ENCODE measurements around the gene UMAD1.

Gene UMAD1

DNA sequence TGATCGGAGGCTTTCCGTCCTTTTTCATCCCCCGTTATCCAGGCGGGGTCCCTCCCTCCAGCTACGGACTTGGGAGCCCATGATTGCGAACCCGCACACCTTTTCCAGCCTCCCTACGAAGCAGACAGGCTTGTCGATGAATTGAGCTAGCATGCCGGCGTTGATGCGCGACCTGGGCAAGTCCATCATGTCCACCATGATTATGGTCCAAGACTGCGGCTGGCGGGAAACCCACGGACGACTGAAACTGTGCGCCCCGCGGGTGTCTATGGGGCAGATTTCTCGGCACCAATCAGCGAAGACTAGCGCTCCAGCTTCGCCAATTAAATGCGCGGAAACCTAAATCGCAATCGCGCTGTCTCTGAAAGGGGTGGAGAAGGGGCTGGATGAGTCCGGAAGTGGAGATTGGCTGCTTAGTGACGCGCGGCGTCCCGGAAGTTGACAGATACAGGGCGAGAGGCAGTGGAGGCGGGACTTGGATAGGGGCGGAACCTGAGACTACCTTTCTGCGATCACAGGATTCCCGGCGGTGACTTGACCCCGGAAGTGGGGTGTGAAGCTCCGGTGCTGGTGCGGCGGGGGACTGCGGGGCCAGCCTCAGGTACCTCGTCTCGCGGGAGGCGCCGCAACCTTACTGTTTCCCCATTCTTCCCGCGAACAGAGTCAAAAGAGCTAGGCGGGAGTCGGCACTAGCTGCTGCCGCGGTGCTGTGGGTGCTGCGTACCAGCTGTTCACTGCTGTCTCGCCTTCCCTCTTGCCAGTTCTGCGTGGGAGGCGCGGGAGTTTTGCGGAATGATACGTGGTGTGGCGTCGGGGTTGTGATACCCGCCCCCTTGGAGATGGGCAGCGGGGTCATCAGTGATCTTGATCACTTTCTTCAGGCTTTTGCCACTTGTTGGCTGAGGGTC lies at the start of gene UMAD1:
Gene UMAD1, plus strand, starts transcription at position 532 of the 908 bp plus-strand sequence. CDS start 32,620 bp downstream, outside the sequence.
- no peaks in the 10 kb centered on the region for H3K27me3 ChIP-seq (replicated peaks; ENCODE audit: control insufficient read depth, insufficient read depth, low read length)
- peak within 1 kb of the TSS; percentile 98 for H3K4me3 ChIP-seq (replicated peaks; ENCODE audit: low read depth, low read length)
- H3K36me3 ChIP-seq (ENCODE audit: control insufficient read depth, insufficient read depth, low read length) = peaks cover 1% of the 10 kb centered on the region; the same call in 1 of the 2 replicates
- DNase-seq (ENCODE audit: extremely low read depth, insufficient read length) = peak; percentile 94
- TF ChIP-seq, protein P1, sequence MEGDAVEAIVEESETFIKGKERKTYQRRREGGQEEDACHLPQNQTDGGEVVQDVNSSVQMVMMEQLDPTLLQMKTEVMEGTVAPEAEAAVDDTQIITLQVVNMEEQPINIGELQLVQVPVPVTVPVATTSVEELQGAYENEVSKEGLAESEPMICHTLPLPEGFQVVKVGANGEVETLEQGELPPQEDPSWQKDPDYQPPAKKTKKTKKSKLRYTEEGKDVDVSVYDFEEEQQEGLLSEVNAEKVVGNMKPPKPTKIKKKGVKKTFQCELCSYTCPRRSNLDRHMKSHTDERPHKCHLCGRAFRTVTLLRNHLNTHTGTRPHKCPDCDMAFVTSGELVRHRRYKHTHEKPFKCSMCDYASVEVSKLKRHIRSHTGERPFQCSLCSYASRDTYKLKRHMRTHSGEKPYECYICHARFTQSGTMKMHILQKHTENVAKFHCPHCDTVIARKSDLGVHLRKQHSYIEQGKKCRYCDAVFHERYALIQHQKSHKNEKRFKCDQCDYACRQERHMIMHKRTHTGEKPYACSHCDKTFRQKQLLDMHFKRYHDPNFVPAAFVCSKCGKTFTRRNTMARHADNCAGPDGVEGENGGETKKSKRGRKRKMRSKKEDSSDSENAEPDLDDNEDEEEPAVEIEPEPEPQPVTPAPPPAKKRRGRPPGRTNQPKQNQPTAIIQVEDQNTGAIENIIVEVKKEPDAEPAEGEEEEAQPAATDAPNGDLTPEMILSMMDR (IDR thresholded peaks at IDR 0.05; ENCODE audit: insufficient read depth, low read length, poor library complexity, severe bottlenecking) = no peak

DNA sequence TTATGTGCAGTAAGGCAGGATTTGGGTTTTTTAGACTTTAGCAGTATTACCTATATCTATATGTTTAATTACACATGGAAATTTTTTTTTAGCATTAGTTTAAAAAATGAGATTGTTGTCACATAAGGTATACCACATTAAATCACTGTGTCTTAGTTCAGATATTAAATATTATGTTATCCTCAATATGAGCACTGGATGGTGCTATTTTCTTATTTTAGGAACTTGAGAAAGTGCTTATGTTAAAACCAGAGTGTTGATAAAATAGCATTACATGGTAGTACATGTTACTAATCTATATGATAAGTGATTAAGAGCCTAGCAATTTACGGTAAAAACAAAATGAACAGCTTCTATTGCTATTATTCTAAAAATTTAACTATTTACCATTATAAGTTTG lies 45.1 kb upstream of the UMAD1 start:
- TF ChIP-seq, protein P1 (IDR thresholded peaks at IDR 0.05; ENCODE audit: insufficient read depth, low read length, poor library complexity, severe bottlenecking) = no peak
- no peaks in the 10 kb centered on the region for H3K27me3 ChIP-seq (replicated peaks; ENCODE audit: control insufficient read depth, insufficient read depth, low read length)
- peaks cover 4% of the 10 kb centered on the region for H3K36me3 ChIP-seq (ENCODE audit: control insufficient read depth, insufficient read depth, low read length)
- H3K4me3 ChIP-seq (replicated peaks; ENCODE audit: low read depth, low read length) = no peak overlapping the region
- DNase-seq (ENCODE audit: extremely low read depth, insufficient read length) = no peak

DNA sequence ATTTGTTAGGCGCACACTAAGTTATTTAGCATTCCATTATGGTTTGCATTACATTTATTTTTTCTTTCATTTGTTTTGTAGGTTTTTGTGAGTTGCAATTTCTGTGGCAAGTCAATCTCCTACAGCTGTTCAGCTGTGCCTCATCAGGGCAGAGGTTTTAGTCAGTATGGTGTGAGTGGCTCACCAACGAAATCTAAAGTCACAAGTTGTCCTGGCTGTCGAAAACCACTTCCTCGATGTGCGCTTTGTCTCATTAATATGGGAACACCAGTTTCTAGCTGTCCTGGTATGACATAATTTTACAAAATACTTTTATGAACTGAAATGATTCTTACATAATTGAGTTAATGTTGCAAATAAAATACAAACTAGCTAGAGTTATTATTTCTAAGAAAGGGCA lies 44.4 kb upstream of the UMAD1 start:
- DNase-seq (ENCODE audit: extremely low read depth, insufficient read length) = no peak
- Histone ChIP-seq H3K36me3 (ENCODE audit: control insufficient read depth, insufficient read depth, low read length) (peaks cover 3% of the 10 kb centered on the region), H3K27me3 (replicated peaks; ENCODE audit: control insufficient read depth, insufficient read depth, low read length) (no peaks in the 10 kb centered on the region), H3K4me3 (replicated peaks; ENCODE audit: low read depth, low read length) (no peak overlapping the region)
- TF ChIP-seq, protein P1 (IDR thresholded peaks at IDR 0.05; ENCODE audit: insufficient read depth, low read length, poor library complexity, severe bottlenecking) = no peak

DNA sequence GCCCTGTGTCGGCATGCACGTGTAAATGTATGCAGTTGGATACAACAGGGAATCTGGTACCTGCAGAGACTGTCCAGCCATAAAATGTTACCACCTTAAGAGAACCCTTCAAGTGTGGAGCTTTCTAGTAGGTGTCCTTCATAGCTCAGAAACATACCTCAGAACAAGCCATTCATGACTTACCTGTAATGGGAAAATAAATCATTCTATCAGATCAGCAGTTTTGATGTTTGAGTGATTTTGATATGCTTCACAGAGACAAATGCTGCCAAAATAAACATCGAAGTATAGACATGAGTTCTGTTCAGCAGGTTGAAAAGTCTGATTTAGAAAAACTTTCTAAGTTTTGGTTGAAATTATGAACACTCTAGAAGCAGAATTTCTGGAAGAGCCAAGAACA lies 33.5 kb upstream of the UMAD1 start:
- Histone ChIP-seq H3K36me3 (ENCODE audit: control insufficient read depth, insufficient read depth, low read length) (peaks cover 3% of the 10 kb centered on the region), H3K4me3 (replicated peaks; ENCODE audit: low read depth, low read length) (no peak overlapping the region), H3K27me3 (replicated peaks; ENCODE audit: control insufficient read depth, insufficient read depth, low read length) (no peaks in the 10 kb centered on the region)
- DNase-seq (ENCODE audit: extremely low read depth, insufficient read length) = no peak
- TF ChIP-seq, protein P1 (IDR thresholded peaks at IDR 0.05; ENCODE audit: insufficient read depth, low read length, poor library complexity, severe bottlenecking) = no peak

DNA sequence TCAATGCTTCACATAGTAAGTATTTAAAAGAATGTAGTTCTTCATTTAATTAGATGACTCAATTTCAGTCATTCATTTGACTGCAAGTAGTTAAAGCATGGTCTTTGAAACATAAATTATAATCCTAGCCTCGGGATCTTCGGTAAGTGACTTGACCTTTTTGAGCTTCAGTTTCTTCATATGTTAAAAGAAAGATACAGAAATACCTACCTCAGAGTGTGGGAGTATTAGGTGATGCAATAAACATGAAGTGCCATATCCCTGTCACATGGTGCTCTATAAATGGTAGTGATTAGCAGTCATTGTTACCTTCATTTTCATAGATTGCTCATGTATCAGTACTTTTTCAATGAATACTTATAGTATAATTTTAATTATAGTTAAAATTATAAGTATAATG lies 31.2 kb upstream of the UMAD1 start:
- no peak for DNase-seq (ENCODE audit: extremely low read depth, insufficient read length)
- TF ChIP-seq, protein P1 (IDR thresholded peaks at IDR 0.05; ENCODE audit: insufficient read depth, low read length, poor library complexity, severe bottlenecking) = no peak
- Histone ChIP-seq H3K4me3 (replicated peaks; ENCODE audit: low read depth, low read length) (no peak overlapping the region), H3K27me3 (replicated peaks; ENCODE audit: control insufficient read depth, insufficient read depth, low read length) (no peaks in the 10 kb centered on the region), H3K36me3 (ENCODE audit: control insufficient read depth, insufficient read depth, low read length) (peaks cover 3% of the 10 kb centered on the region)
